Activated T-helper 9 cell treated with anti-CD3 and anti-CD28 coated beads, Interleukin-2, amount 50 U/mL, for 16 hours (primary cell): ENCODE measurements around the gene EIF2S2.
"Not testable (repeated sequence)": the region's sequence is repeated elsewhere in the genome, so short reads cannot be mapped to it uniquely, and the experiment has no call there.

Source experiments
- DNase-seq: peaks from one replicate; pipeline ENCODE4 v3.0.0-alpha.2; 2020; ENCODE audit warnings: low read depth

EIF2S2 gene, protein sequence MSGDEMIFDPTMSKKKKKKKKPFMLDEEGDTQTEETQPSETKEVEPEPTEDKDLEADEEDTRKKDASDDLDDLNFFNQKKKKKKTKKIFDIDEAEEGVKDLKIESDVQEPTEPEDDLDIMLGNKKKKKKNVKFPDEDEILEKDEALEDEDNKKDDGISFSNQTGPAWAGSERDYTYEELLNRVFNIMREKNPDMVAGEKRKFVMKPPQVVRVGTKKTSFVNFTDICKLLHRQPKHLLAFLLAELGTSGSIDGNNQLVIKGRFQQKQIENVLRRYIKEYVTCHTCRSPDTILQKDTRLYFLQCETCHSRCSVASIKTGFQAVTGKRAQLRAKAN

GRCh38 chr20:34111702-34112599, at the start of gene EIF2S2:
Gene EIF2S2 (minus strand): TSS chr20:34112243. CDS start chr20:34112110, 133 bp downstream.
- peak; percentile 91 for DNase-seq

- not testable (repeated sequence) for DNase-seq
Observed at GRCh38 chr20:34157697-34158096, 45.7 kb upstream of the EIF2S2 start.

DNA sequence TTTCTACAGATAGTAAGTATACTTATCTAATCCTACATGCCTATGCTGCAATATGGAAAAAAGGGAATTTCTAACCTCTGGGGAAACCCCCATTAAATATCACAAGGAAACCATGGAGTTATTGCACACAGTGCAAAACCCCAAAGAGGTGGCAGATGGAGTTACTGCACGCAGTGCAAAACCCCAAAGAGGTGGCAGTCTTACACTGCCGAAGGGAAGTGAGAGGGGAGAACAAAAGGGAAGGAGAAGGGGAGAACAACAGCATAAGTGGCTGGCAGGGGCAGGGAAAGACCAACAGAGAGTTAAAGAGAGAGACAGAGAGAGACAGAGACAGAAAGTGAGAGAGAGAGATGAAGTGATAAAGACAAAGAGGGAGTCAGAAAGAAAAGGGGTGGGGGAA, 43.8 kb upstream of the EIF2S2 start:
- DNase-seq = no peak

DNA sequence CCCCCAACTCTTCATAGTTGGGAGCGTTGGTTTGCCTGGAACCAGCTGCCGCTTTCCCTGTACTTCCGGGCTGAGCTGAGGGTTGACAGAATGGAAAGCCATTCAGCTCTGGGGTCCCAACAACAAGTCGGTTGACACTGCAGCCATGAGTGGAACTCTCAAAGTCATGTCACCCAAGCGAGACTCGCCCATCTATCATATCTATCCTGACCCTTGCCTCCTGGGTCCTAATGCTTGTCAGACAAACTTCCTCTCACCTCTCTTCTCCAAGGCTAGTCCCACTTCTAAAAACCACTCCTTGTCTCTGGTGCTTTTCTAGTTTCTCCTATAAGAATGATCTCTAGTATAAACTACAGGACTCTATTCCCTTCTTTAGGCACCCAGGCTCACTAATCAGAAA, 41.1 kb upstream of the EIF2S2 start:
- DNase-seq = not testable (repeated sequence)

- DNase-seq = not testable (repeated sequence)
Observed at GRCh38 chr20:34152073-34152472, 40.0 kb upstream of the EIF2S2 start.

- no peak for DNase-seq
Observed at GRCh38 chr20:34150306-34151000, 38.4 kb upstream of the EIF2S2 start.

GRCh38 chr20:34145280-34145819, 33.3 kb upstream of the EIF2S2 start:
- DNase-seq = no peak

GRCh38 chr20:34143951-34144350, 31.9 kb upstream of the EIF2S2 start:
- DNase-seq = no peak

GRCh38 chr20:34142121-34142520, 30.1 kb upstream of the EIF2S2 start:
- DNase-seq = no peak

DNA sequence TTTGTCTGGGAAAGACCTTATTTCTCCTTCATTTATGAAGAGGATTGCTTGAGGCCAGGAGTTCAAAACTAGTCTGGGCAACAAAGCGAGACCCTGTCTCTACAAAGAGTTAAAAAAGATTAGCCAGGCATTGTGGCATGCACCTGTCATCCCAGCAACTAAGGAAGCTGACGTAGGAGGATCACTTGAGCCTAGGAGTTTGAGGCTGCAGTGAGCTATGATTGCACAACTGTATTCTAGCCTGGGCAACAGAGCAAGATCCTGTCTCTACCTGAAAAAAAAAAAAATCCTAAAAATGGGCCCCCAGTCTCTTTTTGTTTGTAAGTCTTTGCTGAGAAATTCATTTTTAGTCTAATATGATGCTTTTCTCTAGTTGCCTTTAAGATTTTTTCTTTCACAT, 29.2 kb upstream of the EIF2S2 start:
- DNase-seq = no peak

- DNase-seq = not testable (repeated sequence)
Observed at GRCh38 chr20:34135525-34136275, 23.7 kb upstream of the EIF2S2 start.

DNA sequence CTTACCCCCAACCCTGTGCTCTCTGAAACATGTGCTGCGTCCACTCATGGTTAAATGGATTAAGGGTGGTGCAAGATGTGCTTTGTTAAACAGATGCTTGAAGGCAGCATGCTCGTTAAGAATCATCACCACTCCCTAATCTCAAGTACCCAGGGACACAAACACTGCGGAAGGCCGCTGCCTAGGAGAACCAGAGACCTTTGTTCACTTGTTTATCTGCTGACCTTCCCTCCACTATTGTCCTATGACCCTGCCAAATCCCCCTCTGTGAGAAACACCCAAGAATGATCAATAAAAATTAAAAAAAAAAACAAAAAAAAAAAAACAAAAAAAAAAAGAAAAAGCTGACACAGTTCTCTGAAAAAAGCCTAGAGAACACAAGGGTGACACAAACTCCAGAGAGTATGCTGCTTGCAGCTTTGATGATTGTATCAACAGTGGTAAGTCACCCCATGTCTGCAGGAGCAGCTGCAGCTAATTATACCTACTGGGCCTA, 21.4 kb upstream of the EIF2S2 start:
- DNase-seq = not testable (repeated sequence)

- DNase-seq = not testable (repeated sequence)
Observed at GRCh38 chr20:34132943-34133342, 20.9 kb upstream of the EIF2S2 start.

DNA sequence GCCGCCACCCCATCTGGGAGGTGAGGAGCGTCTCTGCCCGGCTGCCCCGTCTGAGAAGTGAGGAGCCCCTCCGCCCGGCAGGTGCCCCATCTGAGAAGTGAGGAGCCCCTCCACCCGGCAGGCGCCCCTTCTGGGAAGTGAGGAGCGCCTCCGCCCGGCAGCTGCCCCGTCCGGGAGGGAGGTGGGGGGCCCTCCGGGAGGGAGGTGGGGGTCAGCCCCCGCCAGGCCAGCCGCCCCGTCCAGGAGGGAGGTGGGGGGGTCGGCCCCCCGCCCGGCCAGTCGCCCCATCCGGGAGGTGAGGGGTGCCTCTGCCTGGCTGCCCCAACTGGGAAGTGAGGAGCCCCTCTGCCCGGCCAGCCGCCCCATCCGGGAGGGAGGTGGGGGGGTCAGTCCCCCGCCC, 20.4 kb upstream of the EIF2S2 start:
- DNase-seq = not testable (repeated sequence)

DNA sequence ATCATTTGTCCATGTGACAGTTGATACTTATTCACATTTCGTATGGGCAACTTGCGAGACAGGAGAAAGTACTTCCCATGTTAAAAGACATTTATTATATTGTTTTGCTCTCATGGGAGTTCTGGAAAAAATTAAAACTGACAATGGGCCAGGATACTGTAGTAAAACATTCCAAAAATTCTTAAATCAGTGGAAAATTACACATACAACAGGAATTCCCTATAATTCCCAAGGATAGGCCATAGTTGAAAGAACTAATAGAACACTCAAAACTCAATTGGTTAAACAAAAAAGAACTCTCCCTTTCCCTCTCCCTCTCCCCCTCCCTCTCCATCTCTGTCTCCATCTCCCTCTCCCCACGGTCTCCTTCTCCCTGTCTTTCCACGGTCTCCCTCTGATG, 19.4 kb upstream of the EIF2S2 start:
- DNase-seq = no peak

GRCh38 chr20:34129518-34130162, 17.6 kb upstream of the EIF2S2 start:
- DNase-seq = peak; percentile 6

- DNase-seq = no peak
Observed at GRCh38 chr20:34127792-34128191, 15.7 kb upstream of the EIF2S2 start.

- no peak for DNase-seq
Observed at GRCh38 chr20:34124469-34125249, 12.6 kb upstream of the EIF2S2 start.

DNA sequence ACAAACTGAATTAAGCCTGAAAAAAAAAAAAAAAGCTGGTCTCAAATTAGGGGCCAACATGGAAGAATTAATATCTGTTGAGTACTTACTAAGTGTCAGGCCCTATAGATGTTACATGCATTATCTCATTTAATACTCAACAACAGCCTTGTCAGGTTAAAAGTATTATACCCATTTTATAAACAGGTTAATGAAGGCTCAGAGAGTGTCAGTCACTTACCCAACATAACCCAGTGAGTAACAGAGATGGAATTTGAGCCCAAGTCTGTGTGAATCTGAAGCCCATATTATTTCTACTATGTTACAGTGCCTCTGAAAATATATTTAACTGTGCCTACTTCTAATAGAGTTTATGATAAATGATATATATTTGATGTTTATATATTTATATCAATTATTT, 11.3 kb upstream of the EIF2S2 start:
- DNase-seq = no peak
